Measurements from ENCODE around the gene MCF2L.

GRCh38 chr13:113049981-113050380 lies 81.0 kb downstream of the MCF2L start:
- TF ChIP-seq CTCF (IDR thresholded peaks at IDR 0.05; ENCODE audit: insufficient read depth, low read length, poor library complexity, severe bottlenecking) (no peak), EZH2phosphoT487 (conservative IDR thresholded peaks at IDR 0.05; ENCODE audit: low read length) (no peak)
